Fibroblast of the aortic adventitia (primary cell): ENCODE measurements around the gene CFAP126. TPM values are rescaled to one million over a fixed set of nuclear protein-coding genes. Genes with fewer than 3 reads are reported as not detected.
"Not testable (repeated sequence)": the region's sequence is repeated elsewhere in the genome, so short reads cannot be mapped to it uniquely, and the experiment has no call there.

Source experiments
- DNase-seq: peaks from one replicate; pipeline ENCODE4 v3.0.0-alpha.2; 2010; ENCODE audit warnings: low read depth
- H3K4me3 ChIP-seq: 2 replicates; pipeline ENCODE4 v1.5.1; 2011; ENCODE audit warnings: low read depth, mild to moderate bottlenecking, control low read depth, low read length, moderate library complexity
- CTCF ChIP-seq: IDR thresholded peaks from 2 replicates; pipeline ENCODE4 v1.5.1; 2011; ENCODE audit warnings: mild to moderate bottlenecking, low read length, control low read depth, inconsistent platforms; ENCODE audit not compliant: insufficient read depth
- total RNA-seq: library from RNA; depleted of rRNA; stranded (reverse); fragments of >200 nt; gene quantifications from 2 replicates; pipeline ENCODE4 v1.2.3, GENCODE V29; 2012; ENCODE audit warnings: low replicate concordance

Gene CFAP126
- not detected in 2 replicates for total RNA-seq

GRCh38 chr1:161367684-161368400 lies at the start of gene CFAP126:
CFAP126 (minus strand) TSS chr1:161367876; CDS start chr1:161367868, 8 bp downstream.
- TF ChIP-seq CTCF, result peak; percentile 9
- H3K4me3 ChIP-seq, result no peak within 1 kb of the TSS
- DNase-seq, result peak; percentile 75

GRCh38 chr1:161413050-161413449 lies 45.4 kb upstream of the CFAP126 start:
- H3K4me3 ChIP-seq, DNase-seq: not testable (repeated sequence)

GRCh38 chr1:161410636-161410970 lies 42.9 kb upstream of the CFAP126 start:
- not testable (repeated sequence) for DNase-seq, H3K4me3 ChIP-seq

- not testable (repeated sequence) for DNase-seq, H3K4me3 ChIP-seq
Observed at GRCh38 chr1:161409848-161410635, 42.4 kb upstream of the CFAP126 start.

- no peak for TF ChIP-seq CTCF
Observed at GRCh38 chr1:161408429-161409052, 40.9 kb upstream of the CFAP126 start.

GRCh38 chr1:161407451-161407985 lies 39.8 kb upstream of the CFAP126 start:
- DNase-seq, result no peak
- H3K4me3 ChIP-seq, result no peak overlapping the region
- TF ChIP-seq CTCF, result no peak

More at GRCh38 chr1:161408429-161409052, 40.9 kb upstream of the CFAP126 start:
- DNase-seq, result no peak
- H3K4me3 ChIP-seq, result no peak overlapping the region

- H3K4me3 ChIP-seq, DNase-seq: not testable (repeated sequence)
Observed at GRCh38 chr1:161406551-161406950, 38.9 kb upstream of the CFAP126 start.

GRCh38 chr1:161404051-161404597 lies 36.4 kb upstream of the CFAP126 start:
- DNase-seq, result no peak
- TF ChIP-seq CTCF, result no peak
- no peak overlapping the region for H3K4me3 ChIP-seq
